GM18498 (cell line): ENCODE results near the gene UCKL1.
"Not testable (repeated sequence)": the region's sequence is repeated elsewhere in the genome, so short reads cannot be mapped to it uniquely, and the experiment has no call there.

ENCODE experiments used
- ATAC-seq: cut with Tn5 transposase; IDR thresholded peaks from one replicate; pipeline ENCODE4 v1.9.1; 2021; ENCODE audit warnings: mild to moderate bottlenecking, moderate library complexity; ENCODE audit not compliant: unreplicated experiment

Gene UCKL1

GRCh38 chr20:63944078-63944941, 11.9 kb downstream of the UCKL1 start:
- no peak for ATAC-seq

DNA sequence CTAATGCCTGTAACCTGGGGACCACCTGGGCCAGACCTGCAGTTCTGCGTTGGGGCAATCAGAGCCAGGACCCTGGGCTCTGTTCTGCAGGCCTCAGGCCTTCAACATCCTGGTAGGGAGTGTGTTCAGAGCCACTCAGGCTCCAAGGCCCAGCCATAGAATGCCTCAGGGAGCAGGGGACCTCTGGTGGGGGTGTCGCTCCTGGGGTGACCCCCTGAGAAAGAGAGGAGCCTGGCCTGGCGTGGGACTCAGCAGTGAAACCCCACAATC, 12.5 kb downstream of the UCKL1 start:
- no peak for ATAC-seq

DNA sequence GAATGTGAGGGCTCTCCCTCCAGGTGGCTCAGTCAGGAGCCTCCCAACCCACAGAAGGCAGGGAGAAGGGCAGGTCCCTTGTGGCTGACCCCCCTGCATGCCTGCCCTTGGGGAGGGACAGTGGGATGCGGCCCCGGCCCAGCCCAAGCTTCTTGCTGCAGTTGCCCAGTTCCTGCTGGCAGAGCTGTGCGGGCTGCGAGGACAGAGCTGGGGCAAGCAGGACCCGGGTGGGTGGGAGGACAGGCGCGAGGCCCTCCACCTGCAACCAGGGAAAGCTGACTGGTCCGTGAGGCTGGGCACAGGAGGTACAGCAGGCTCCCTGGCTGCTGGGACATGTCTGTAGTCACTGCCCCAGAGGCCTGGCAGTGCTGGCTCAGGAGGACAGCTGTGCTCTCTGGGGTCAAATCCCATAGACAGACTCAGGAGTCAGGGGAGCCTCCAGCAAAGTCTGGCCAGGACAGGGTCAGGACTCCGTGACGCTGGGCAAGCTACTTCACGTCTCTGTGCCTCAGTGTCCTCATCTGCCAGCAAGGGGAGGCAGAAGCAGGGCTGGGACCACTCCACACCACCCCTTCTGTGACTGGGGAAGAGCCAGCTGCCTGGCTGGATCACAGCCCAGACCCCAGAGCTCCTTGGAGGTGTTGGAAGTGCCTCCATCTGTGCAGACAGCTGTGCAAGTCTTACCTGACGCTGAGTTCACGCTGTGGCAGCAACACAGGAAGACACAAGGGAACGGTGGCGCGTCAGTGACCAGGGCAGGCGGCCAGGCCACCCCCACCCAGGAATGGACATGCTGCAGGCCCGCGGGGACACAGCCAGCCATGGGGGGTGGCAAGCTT, 13.0 kb downstream of the UCKL1 start:
- ATAC-seq = no peak

DNA sequence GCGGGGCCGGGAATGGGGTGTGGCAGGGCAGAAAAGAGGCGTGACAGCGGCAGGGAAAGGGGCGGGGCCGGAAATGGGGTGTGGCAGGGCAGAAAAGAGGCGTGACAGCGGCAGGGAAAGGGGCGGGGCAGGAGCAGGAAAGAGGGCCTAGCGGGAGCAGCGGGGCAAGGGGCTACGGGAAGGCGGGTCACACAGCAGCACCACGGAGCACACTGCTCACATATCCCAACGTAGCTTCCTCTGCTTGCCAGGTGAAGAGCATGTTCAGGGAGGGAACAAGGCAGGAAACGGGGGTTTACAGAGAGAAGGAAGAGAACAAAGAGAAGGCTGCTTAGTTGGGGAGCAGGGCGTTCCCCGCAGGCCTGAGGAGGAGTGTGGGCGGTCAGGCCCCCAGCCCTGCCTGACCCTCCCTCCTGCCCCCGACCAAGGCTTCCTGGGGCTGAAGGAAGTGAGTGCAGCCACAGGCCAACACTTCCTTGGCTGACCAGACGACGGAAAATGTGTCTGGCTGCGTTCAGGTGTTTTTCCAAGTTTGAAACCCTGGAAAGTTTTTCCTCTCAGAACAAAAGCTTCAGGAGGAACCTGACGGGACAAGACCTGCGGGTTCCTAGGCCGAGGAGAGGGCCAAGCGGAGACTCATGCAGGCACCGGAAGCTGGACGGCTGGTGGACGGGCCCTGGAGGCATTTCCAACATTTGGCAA, 13.8 kb downstream of the UCKL1 start:
- no peak for ATAC-seq

- ATAC-seq = no peak
Observed at GRCh38 chr20:63941282-63942081, 14.7 kb downstream of the UCKL1 start.

DNA sequence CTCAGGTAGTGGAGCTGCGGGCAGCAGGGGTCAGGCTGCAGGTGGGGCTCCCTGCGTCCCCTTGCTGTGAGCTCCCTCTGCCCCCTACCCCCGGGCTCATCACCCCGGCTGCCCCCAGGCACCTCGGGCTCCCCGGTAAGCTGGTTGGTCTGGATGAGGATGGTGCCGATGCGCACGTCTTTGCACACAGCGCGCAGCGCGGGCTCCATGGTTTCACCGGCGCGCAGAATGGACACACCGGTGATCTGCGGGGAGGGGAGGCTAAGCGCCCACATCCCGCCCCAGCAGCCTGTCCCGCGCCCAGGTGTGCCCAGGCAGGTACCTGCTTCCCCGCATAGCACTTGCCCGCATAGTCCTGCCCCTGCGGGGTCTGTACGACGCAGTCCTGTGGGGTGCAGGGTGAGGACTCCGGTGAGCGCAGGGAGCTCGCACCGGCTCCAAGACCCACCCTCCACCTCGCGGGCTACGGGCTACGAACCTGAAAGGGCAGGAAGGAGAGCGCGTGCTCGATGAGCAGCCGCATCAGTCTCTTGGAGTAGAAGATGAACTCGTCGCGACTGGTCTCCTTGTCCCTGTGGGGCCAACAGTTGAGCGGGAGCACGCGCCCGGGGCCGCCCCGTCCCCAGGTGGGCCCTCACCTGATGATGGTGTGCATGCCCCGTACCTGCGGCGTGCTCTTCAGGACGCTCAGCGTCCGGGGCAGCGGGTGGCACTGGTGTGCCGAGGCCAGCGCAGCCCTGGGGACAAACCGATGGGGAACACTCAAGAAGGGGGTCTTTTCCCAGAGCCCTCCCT, 15.5 kb downstream of the UCKL1 start:
- no peak for ATAC-seq

- no peak for ATAC-seq
Observed at GRCh38 chr20:63940071-63940471, 16.1 kb downstream of the UCKL1 start.

DNA sequence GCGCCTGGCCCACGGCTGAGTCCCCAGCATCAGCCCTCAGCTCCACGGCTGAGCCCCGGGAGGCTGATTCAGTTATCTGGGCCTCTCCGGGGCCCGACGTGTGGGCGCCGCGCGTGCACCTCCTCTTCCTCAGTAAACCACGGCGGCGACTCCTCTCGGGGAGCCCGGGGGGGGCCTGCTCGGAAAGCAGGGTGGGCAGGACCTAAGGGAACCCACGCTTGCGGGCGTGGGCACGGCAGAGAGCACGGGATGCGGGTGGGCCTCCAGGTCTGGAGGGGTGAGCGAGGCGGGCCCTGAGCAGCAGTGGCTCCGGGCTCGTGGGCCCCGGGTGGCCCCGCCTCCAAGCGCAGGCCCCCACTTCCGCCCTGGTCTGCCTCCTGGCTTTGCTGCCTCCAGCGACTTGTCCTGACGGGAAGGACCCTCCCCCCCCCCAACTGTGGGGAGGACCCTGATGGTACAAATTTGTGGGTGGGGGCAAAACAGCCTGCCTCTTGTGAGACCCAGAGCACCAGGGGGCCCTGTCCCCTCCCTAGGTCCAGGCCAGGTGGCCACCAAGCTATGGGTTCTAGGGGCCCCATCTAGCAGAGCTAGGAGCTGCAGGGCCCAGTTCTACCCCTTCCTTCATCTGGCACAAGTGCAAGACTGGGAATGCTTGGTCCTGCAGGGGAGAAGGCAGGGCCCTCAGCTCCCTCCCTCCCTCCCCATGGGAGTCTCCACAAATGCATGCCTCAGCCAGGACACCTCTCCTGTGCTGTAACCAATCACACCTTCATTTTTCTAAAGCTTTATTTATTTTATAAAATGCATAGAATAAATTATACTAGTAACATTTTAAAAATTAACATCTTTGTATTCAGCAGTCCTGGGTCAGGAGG, 16.9 kb downstream of the UCKL1 start:
- ATAC-seq = no peak

DNA sequence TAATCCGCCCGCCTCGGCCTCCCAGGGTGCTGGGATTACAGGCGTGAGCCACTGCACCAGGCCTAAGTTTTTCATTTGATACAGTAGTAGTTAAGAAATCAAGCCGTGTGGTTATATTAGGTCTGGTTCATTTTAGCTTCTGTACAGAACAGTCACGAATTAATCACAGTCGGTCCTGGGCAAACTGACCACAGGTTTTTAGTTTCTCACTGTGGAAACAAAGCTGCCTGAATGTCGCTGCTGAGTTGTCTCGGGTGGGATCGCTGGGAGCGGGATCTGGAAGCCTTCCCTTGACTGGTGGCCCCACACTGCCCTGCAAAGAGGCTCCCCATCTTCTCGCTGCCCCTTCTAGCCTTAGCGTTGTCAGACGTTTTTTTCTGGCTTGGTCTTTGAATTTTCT, 18.6 kb downstream of the UCKL1 start:
- no peak for ATAC-seq

DNA sequence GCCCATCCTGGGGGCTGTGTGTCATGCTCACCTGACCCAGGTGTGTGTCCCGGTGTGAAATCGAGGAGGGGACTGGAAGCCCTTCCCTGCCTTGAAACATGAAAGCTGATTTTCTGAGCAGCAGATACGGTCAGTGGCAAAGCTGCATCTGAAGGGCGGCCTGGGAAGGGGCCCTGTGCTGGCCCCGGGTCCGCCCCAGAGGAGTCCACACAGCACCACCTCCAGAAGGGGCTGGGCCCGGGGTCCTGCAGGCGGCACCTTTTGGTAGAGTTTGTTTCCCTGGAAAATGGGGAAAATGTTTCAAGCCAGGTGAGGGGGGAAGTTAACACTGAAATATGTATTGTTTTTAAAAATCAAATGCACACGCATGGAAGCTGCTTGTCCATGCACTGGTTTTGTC, 20.8 kb downstream of the UCKL1 start:
- ATAC-seq = no peak

DNA sequence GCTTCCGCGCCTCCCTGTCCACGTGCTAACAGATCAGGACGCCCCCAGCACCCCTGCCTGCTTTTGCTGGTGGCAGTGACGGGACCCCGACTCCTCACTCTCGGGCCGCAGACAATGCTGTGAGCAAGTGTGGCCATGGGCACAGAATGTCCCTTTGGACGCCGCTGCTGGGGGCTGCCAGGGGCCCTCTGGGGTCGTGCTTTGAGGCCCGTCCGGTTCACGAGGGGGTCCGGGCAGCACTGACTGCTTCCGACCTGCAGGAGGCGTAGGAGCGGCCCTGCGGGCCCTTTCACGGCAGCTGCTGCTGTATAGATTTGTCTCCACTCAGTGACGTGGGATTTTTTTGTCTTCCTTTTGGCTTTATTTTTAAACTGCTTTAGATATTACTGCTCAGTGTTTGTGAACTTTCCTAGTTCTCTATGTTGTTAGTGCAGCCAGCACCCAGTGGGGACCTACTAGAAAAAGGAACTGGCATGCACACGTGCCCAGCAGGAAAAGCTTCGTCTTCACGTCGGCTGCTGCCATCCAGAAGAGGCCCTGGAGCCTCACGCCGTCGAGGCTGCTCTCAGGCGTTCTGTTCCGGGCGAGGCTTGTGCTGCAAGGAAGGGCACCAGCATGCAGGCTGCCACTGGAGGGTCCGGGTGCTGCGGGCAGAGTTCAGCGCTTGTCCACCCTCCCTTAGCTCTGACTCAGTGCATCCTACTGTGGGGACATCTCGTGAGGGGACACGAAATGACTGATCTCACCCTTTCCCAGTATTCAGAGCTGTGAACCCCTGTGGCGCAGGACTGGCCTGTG, 21.7 kb downstream of the UCKL1 start:
- ATAC-seq = no peak

DNA sequence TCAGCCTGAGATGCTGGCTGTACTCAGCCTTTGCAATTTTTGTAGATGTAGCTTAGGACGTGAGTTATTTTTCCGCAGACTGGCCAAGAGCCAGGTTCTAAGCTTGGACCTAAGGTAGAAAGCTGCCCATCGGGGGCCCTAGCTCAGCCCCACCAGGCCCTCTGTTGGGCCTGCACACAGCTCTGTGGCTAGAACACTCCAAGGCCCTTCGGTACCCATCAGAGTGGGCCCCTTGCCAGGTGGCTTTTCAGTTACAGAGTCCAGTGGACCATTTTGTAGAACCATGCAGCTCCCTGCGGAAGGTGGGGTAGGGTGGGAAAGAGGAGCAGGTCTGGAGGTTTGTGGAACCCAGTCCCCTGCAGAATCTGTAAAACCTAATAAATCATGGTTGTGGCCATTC, 22.6 kb downstream of the UCKL1 start:
- no peak for ATAC-seq

DNA sequence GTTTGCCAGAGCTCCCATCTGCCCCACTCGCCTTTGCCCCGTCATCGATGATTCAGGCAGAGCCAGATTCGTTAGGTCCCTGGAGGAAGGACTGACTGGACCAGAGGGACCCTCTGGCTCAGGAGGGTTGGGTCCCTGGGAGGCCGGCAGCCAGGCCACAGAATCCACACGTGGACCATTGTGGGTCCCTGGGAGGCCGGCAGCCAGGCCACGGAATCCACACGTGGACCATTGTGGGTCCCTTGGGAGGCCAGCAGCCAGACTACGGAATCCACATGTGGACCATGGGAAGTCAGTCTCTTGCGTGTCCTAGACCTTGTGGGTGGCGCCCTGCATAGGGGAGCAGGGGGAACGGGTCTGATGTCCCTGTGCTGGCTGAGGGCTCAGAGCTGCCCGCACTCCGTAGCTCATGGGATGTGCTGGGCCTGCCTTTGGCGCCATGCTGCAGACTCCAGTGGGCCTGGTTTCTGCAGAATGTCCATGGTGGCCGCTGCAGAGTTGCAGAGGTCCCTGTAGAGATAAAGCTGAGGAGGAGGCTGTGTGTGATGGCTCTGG, 23.5 kb downstream of the UCKL1 start:
- ATAC-seq = no peak

DNA sequence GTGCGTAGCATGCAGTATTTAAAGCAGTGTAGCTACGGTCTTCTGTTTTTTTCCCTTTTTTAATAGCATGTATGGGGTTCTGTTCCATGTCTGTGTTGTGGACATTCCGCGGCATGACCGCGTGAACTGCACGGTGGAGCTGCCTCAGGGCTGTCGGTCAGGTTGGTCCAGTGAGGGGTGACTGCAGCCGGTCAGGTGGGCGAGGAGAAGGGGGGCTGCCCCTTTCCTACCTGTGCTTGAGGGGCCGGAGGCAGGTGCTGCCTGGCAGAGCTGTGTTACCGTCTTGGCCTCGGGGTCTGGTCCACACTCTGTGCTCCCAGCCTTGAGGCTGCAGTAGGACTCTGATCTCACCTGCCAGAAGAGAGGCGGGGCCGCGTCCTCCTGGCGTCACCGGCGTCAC, 24.5 kb downstream of the UCKL1 start:
- ATAC-seq = no peak

- ATAC-seq = no peak
Observed at GRCh38 chr20:63930971-63931553, 25.2 kb downstream of the UCKL1 start.

- not testable (repeated sequence) for ATAC-seq
Observed at GRCh38 chr20:63929473-63929883, 26.7 kb downstream of the UCKL1 start.

GRCh38 chr20:63929071-63929470, 27.1 kb downstream of the UCKL1 start:
- ATAC-seq = no peak

- ATAC-seq = no peak
Observed at GRCh38 chr20:63926298-63926697, 29.9 kb downstream of the UCKL1 start.
